Measurements from ENCODE around the gene AMOTL2.

AMOTL2 gene

GRCh38 chr3:134366221-134366927, 7.9 kb downstream of the AMOTL2 start:
- DNase-seq (ENCODE audit: low read depth in 2 of 2): no peak

GRCh38 chr3:134365766-134366065, 8.5 kb downstream of the AMOTL2 start:
- DNase-seq (ENCODE audit: low read depth in 2 of 2): no peak

GRCh38 chr3:134364936-134365765, 9.1 kb downstream of the AMOTL2 start:
- no peak for DNase-seq (ENCODE audit: low read depth in 2 of 2)

- peak; percentile 97 to 98 for DNase-seq (ENCODE audit: low read depth in 2 of 2)
Measured at GRCh38 chr3:134364061-134364935, 9.9 kb downstream of the AMOTL2 start.

- DNase-seq (ENCODE audit: low read depth in 2 of 2): no peak
Measured at GRCh38 chr3:134363381-134363755, 10.9 kb downstream of the AMOTL2 start.

- no peak for DNase-seq (ENCODE audit: low read depth in 2 of 2)
Measured at GRCh38 chr3:134362670-134363380, 11.4 kb downstream of the AMOTL2 start.

GRCh38 chr3:134362221-134362620, 12.0 kb downstream of the AMOTL2 start:
- DNase-seq (ENCODE audit: low read depth in 2 of 2): no peak

GRCh38 chr3:134361162-134361835, 12.9 kb downstream of the AMOTL2 start:
- no peak for DNase-seq (ENCODE audit: low read depth in 2 of 2)

GRCh38 chr3:134360046-134360445, 14.2 kb downstream of the AMOTL2 start:
- no peak for DNase-seq (ENCODE audit: low read depth in 2 of 2)

- DNase-seq (ENCODE audit: low read depth in 2 of 2): no peak
Measured at GRCh38 chr3:134359121-134360010, 14.9 kb downstream of the AMOTL2 start.

- peak; percentile 98 for DNase-seq (ENCODE audit: low read depth in 2 of 2)
Measured at GRCh38 chr3:134357914-134358811, 16.1 kb downstream of the AMOTL2 start.

GRCh38 chr3:134357261-134357913, 16.9 kb downstream of the AMOTL2 start:
- DNase-seq (ENCODE audit: low read depth in 2 of 2): no peak

- no peak for DNase-seq (ENCODE audit: low read depth in 2 of 2)
Measured at GRCh38 chr3:134356411-134357040, 17.7 kb downstream of the AMOTL2 start.

GRCh38 chr3:134355416-134355815, 18.8 kb downstream of the AMOTL2 start:
- DNase-seq (ENCODE audit: low read depth in 2 of 2): no peak

GRCh38 chr3:134354612-134355251, 19.5 kb downstream of the AMOTL2 start:
- no peak for DNase-seq (ENCODE audit: low read depth in 2 of 2)

GRCh38 chr3:134353831-134354611, 20.2 kb downstream of the AMOTL2 start:
- no peak for DNase-seq (ENCODE audit: low read depth in 2 of 2)
